ENCODE data around the gene ZSWIM8. TPM values are rescaled to one million over a fixed set of nuclear protein-coding genes. Genes with fewer than 3 reads are reported as not detected.

Gene ZSWIM8
- total and polyA plus RNA-seq, 2 of the 8 experiments (the other 6 are each of a cell fraction or from before 2014, with no cell fraction given): 44.7 to 99.7 TPM

DNA sequence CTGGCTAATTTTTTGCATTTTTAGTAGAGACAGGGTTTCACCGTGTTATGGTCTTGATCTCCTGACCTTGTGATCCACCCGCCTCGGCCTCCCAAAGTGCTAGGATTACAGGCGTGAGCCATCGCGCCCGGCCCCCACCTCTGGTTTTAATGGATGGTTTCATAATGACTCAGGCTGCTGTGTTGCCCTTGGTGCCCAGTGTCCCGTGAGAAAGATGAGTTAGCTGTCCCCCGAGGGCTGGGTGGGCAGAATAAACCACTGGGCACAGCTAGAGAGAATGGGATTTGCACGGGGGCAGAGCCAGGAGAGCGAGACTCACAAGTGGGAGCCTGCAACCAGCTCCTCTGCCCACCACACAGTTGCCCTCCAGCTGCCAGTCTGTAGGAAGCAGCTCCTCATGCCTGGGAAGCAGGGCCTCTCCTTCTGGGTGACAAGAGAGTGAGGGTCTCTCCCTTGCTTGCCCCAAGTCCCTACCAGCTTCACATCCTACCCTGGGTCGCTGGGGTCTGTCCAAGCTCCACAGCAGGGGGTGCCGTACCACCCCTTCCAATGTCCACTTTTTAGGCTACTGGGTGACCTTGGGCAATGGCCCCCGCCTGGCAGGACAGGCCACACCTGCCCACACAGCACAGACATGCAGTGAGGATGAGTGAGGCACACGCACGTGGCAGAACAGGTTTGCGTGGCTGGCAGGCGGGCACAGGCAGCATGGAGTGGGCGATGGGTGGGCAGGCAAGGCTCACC is 42.1 kb downstream of the ZSWIM8 start:
- peaks cover 0 to 5% of the 10 kb centered on the region in 2 experiments for H4K20me1 ChIP-seq (replicated peaks in 1 of 2; ENCODE audit: control insufficient read depth in 1 of 2, insufficient read depth in 2 of 2, low read length in 2 of 2)
- WGBS, 2 experiments (ENCODE audit: extremely low coverage in 1 of 2, insufficient coverage in 1 of 2, insufficient read length in 1 of 2, insufficient replicate concordance in 2 of 2, low coverage in 1 of 2, low lambda C conversion rate in 2 of 2, missing lambda C conversion rate in 1 of 2): 97% methylated on average over 19 of the region's 19 CpGs; no CpG with 5 or more reads in 1 of the 2 experiments

More for the DNA sequence above, 42.1 kb downstream of the ZSWIM8 start:
- Histone ChIP-seq H3K79me1 (ENCODE audit: low read depth, low read length) (no peaks in the 10 kb centered on the region), H3K27me3 (replicated peaks in 1 of 4; ENCODE audit: control insufficient read depth in 3 of 4, extremely low read depth in 1 of 4, insufficient read depth in 3 of 4, low read length in 3 of 4) (no peaks in the 10 kb centered on the region), H3K27ac (ENCODE audit: low read depth, low read length) (no peak overlapping the region), H3K4ac (replicated peaks; ENCODE audit: insufficient read length, low read depth, low read length) (no peak overlapping the region), H2BK120ac (replicated peaks; ENCODE audit: low read depth, low read length) (no peak overlapping the region), H2BK12ac (ENCODE audit: low read depth, low read length) (no peak overlapping the region), H4K91ac (replicated peaks; ENCODE audit: insufficient read length, low read length) (no peak overlapping the region), H3K23me2 (ENCODE audit: low read depth, low read length) (no peaks in the 10 kb centered on the region; the same call in 1 of the 2 replicates), H4K8ac (ENCODE audit: extremely low read depth, insufficient read depth, low read length) (no peak overlapping the region), H4K5ac (ENCODE audit: insufficient read length, low read depth, low read length) (no peak overlapping the region), H3K4me1 (replicated peaks in 1 of 4; ENCODE audit: control insufficient read depth in 3 of 4, insufficient read depth in 4 of 4, low read length in 3 of 4) (no peaks in the 10 kb centered on the region), H3K23ac (ENCODE audit: insufficient read length) (no peak overlapping the region), H3K18ac (ENCODE audit: extremely low read depth, low read length) (no peak overlapping the region), H3K9ac (replicated peaks in 1 of 4; ENCODE audit: extremely low read depth in 1 of 4, low read depth in 3 of 4, low read length in 3 of 4) (no peak overlapping the region), H3K79me2 (ENCODE audit: control insufficient read depth in 1 of 2, insufficient read depth in 2 of 2, low read length in 2 of 2) (no peaks in the 10 kb centered on the region), H3K36me3 (ENCODE audit: control insufficient read depth in 2 of 4, insufficient read depth in 4 of 4, low read length in 3 of 4) (peaks cover 0 to 7% (median 1%) of the 10 kb centered on the region in 4 experiments; a peak in 4 of 8 replicates), H2BK15ac (ENCODE audit: low read length) (no peak overlapping the region), H2AK5ac (ENCODE audit: low read depth, low read length) (no peak overlapping the region), H3K14ac (ENCODE audit: insufficient read length) (no peak overlapping the region), H3K9me3 (ENCODE audit: insufficient read depth in 2 of 2, low read depth in 1 of 2, low read length in 1 of 2) (no peaks in the 10 kb centered on the region), H3K4me2 (ENCODE audit: insufficient read depth in 1 of 2, low read depth in 2 of 2, low read length in 2 of 2) (no peak overlapping the region), H2AFZ (ENCODE audit: low read length) (no peak overlapping the region), H2BK20ac (ENCODE audit: low read length) (no peak overlapping the region), H3K56ac (replicated peaks; ENCODE audit: insufficient read length, low read depth, low read length) (no peak overlapping the region), H3K4me3 (ENCODE audit: extremely low read depth in 1 of 4, insufficient read depth in 2 of 4, low read depth in 3 of 4, low read length in 4 of 4) (no peak overlapping the region), H2BK5ac (ENCODE audit: low read depth, low read length) (no peak overlapping the region)
- no peak for DNase-seq (ENCODE audit: low read depth in 1 of 2, low spot score in 2 of 2)
- FAIRE-seq: no peak
- POLR2A ChIA-PET (ENCODE audit: partially characterized antibody): interaction anchor here (0.7 to 1.8 kb wide), 5 partner anchors 10 to 28 kb away, joined by 3 to 5 read pairs (median 3); no protein-coding TSS in a partner anchor
- no peak for TF ChIP-seq RXRA (IDR thresholded peaks at IDR 0.05; ENCODE audit: insufficient read depth, low read depth, low read length)
- no peak for TF ChIP-seq MAFK (IDR thresholded peaks at IDR 0.05; ENCODE audit: low read depth, low read length)
- TF ChIP-seq ZNF274 (IDR thresholded peaks at IDR 0.05; ENCODE audit: borderline replicate concordance, extremely low read depth, low read length): no peak
- TF ChIP-seq CEBPB (IDR thresholded peaks at IDR 0.05; ENCODE audit: low read depth, low read length): no peak
- TF ChIP-seq, protein P1, sequence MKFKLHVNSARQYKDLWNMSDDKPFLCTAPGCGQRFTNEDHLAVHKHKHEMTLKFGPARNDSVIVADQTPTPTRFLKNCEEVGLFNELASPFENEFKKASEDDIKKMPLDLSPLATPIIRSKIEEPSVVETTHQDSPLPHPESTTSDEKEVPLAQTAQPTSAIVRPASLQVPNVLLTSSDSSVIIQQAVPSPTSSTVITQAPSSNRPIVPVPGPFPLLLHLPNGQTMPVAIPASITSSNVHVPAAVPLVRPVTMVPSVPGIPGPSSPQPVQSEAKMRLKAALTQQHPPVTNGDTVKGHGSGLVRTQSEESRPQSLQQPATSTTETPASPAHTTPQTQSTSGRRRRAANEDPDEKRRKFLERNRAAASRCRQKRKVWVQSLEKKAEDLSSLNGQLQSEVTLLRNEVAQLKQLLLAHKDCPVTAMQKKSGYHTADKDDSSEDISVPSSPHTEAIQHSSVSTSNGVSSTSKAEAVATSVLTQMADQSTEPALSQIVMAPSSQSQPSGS (IDR thresholded peaks at IDR 0.05; ENCODE audit: low read length): no peak
- CTCF ChIA-PET (ENCODE audit: partially characterized antibody): interaction anchor here (0.6 to 16.0 kb wide), 6 partner anchors 10 to 303 kb away, joined by 3 to 209 read pairs (median 4); no protein-coding TSS in a partner anchor
